Immature natural killer cell (primary cell): ENCODE data around the gene TST. TPM values are rescaled to one million over a fixed set of nuclear protein-coding genes. Genes with fewer than 3 reads are reported as not detected.

Experiments used
- DNase-seq, 3 donors: peaks; one replicate each; pipeline ENCODE4 v3.0.0; 2022; ENCODE audit warnings: mixed read lengths in 1 of 3
- H3K27ac Mint-ChIP-seq, 6 donors: one replicate each; pipeline ENCODE4 v1.8.0; 2020; ENCODE audit warnings: mixed read lengths in 6 of 6, mild to moderate bottlenecking in 5 of 6, inconsistent platforms in 4 of 6, moderate library complexity in 3 of 6
- H3K27me3 Mint-ChIP-seq, 3 donors: one replicate each; pipeline ENCODE4 v1.8.0; 2020 to 2021; ENCODE audit warnings: low read depth in 3 of 3, mild to moderate bottlenecking in 3 of 3, mixed read lengths in 3 of 3, moderate library complexity in 3 of 3, inconsistent platforms in 1 of 3
- H3K36me3 Mint-ChIP-seq, 3 donors: one replicate each; pipeline ENCODE4 v1.8.0; 2020; ENCODE audit warnings: mixed read lengths in 3 of 3, inconsistent platforms in 2 of 3, mild to moderate bottlenecking in 2 of 3
- H3K4me1 Mint-ChIP-seq, 2 donors: one replicate each; pipeline ENCODE4 v1.8.0; 2020; ENCODE audit warnings: inconsistent platforms in 2 of 2, mild to moderate bottlenecking in 2 of 2, mixed read lengths in 2 of 2, moderate library complexity in 1 of 2
- H3K4me3 Mint-ChIP-seq, 5 donors: one replicate each; pipeline ENCODE4 v1.8.0; 2020; ENCODE audit warnings: mild to moderate bottlenecking in 5 of 5, mixed read lengths in 5 of 5, inconsistent platforms in 3 of 5, moderate library complexity in 3 of 5
- H3K9me3 Mint-ChIP-seq, 6 donors: one replicate each; pipeline ENCODE4 v1.8.0; 2020; ENCODE audit warnings: mild to moderate bottlenecking in 6 of 6, mixed read lengths in 6 of 6, inconsistent platforms in 4 of 6, moderate library complexity in 3 of 6
- polyA plus RNA-seq, 3 donors: library from polyadenylated mRNA; unstranded; fragments of 300-500 nt; fragmentation: Illumina TruSeq; gene quantifications; one replicate each; pipeline ENCODE4 v1.2.3, GENCODE V29; 2021

The TST gene
- polyA plus RNA-seq, 3 donors from 2014 or later, result 8.1 to 20.8 (median 8.4) TPM

- no peak for DNase-seq
- Mint-ChIP-seq H3K27me3 (peaks cover 4 to 7% (median 5%) of the 10 kb centered on the region in 3 donors), H3K4me1 (peaks cover 14 to 17% of the 10 kb centered on the region in 2 donors), H3K27ac (no peak overlapping the region), H3K4me3 (no peak overlapping the region), H3K36me3 (no peaks in the 10 kb centered on the region), H3K9me3 (no peaks in the 10 kb centered on the region)
Observed at GRCh38 chr22:37048133-37048532, 28.9 kb upstream of the TST start.

DNA sequence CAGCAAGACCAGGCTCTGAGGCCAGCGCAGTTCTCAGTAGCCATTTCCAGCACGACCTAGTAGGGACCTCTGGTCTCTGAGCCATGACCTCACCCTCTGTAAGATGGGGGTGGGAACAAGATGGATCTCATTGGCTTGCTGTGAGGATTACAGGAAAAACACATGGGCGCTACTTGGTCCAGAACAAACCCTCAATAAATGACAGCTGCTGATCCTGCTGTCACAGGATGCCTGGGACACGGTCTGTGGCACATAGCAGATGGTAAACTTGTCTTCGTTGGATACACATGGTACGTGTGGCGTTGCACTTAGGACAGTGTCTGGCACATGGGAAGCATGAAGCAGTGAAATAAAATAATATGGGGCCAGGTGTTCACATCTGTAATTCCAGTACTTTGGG, 27.8 kb upstream of the TST start:
- Mint-ChIP-seq H3K4me3 (no peak overlapping the region), H3K27me3 (peaks cover 3 to 7% (median 5%) of the 10 kb centered on the region in 3 donors), H3K4me1 (peaks cover 4 to 6% of the 10 kb centered on the region in 2 donors), H3K36me3 (no peaks in the 10 kb centered on the region), H3K9me3 (no peaks in the 10 kb centered on the region), H3K27ac (no peak overlapping the region)
- no peak for DNase-seq

GRCh38 chr22:37046589-37046988, 27.3 kb upstream of the TST start:
- Mint-ChIP-seq H3K36me3 (no peaks in the 10 kb centered on the region), H3K4me1 (peaks cover 4 to 6% of the 10 kb centered on the region in 2 donors), H3K27ac (no peak overlapping the region), H3K27me3 (peaks cover 3 to 7% (median 5%) of the 10 kb centered on the region in 3 donors), H3K9me3 (no peaks in the 10 kb centered on the region), H3K4me3 (no peak overlapping the region)
- DNase-seq, result no peak

- no peaks in the 10 kb centered on the region for H3K9me3 Mint-ChIP-seq
- H3K4me3 Mint-ChIP-seq, result no peak overlapping the region
- H3K4me1 Mint-ChIP-seq, result peaks cover under 1 to 3% of the 10 kb centered on the region in 2 donors
- no peak overlapping the region for H3K27ac Mint-ChIP-seq
- H3K27me3 Mint-ChIP-seq, result peaks cover 1 to 7% (median 5%) of the 10 kb centered on the region in 3 donors
- H3K36me3 Mint-ChIP-seq, result no peaks in the 10 kb centered on the region
- no peak for DNase-seq
Observed at GRCh38 chr22:37045958-37046357, 26.7 kb upstream of the TST start.

DNA sequence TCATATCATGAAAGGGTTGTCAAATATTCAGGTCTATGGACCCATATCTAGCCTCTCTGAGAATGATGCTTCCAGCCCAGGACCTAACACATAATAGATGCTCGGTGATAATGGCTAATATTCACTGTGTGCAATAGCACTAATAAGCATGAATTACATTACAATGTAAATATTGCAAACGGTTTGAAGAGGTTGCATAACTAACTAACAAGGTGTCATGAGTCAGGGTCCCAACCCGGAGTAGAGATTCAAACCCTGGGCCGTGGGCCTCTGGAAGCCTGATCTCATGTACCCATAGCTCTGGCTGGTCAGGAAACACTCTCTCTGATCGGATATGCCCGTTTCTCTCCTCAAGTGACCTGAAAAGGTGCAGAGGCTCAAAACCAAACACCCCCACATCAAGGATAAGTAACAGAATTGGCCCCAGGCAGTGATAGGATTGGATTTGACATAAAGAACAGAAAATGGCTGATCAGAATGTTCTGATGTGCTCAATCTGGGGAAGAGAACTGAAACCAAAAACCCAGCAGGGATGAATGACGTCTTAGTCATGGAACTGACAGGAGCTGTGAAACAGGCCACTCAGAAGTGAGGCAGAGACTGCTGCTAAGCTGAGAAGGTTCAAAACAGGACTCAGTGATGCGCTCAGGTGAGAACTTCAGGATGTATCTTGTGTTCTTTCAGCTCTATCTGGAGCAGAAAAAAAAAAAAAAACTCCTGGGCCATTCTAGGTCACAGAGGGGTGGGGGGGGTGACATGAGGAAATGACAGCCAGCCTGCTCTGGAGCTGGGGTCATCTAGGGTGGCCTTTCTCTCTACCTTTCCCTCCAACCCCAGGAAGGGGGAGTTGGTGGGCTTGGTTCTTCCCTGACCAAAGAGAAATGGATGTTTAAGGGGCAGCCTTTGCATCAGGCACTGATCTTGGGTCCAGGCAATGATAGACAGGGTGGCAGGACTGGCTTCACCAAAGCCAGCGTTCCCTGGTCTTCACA, 25.7 kb upstream of the TST start:
- H3K27ac Mint-ChIP-seq, result no peak overlapping the region

GRCh38 chr22:37043828-37044538, 24.7 kb upstream of the TST start:
- Mint-ChIP-seq H3K27ac (no peak overlapping the region), H3K4me3 (no peak overlapping the region), H3K36me3 (no peaks in the 10 kb centered on the region), H3K4me1 (no peaks in the 10 kb centered on the region), H3K9me3 (no peaks in the 10 kb centered on the region), H3K27me3 (peaks cover 1 to 9% (median 4%) of the 10 kb centered on the region in 3 donors)
- DNase-seq, result peak; percentile 16 to 32 (median 17)

More for the DNA sequence above, 25.7 kb upstream of the TST start:
- Mint-ChIP-seq H3K36me3 (no peaks in the 10 kb centered on the region), H3K4me3 (no peak overlapping the region), H3K9me3 (no peaks in the 10 kb centered on the region), H3K27me3 (peaks cover 1 to 9% (median 2%) of the 10 kb centered on the region in 3 donors), H3K4me1 (no peaks in the 10 kb centered on the region)
- DNase-seq, result no peak

DNA sequence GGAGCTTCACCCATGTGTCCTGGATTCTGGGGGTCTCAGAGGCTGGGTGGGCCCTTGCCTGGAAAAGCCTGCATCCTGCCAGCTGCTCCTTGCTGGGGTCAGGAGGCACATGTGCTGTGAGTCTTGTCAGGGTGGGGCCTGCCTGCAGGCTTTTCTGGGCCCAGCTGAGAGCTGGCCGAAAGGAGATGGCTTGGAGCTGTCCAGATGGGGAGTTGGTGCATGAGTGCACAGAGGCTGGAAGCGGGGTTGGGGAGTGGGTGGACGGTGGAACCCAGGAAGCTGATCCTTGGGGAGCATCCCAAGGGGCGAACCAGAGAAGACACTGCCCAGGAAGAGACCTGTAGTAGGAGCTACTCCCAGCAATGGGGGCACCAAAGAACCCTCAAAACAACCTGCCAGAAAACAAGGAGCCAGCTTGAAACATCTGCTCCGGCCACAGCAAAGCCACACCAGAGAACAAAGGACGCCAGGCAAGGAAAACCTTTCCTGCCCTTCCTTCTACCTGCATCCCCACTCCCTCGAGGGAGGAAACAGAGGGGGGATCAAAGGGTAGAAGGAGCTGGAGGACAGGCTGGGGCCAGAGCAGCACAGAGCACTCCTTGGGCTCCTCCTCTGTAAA, 24.1 kb upstream of the TST start:
- Mint-ChIP-seq H3K4me3 (no peak overlapping the region), H3K27me3 (peaks cover 1 to 9% (median 4%) of the 10 kb centered on the region in 3 donors), H3K9me3 (no peaks in the 10 kb centered on the region), H3K36me3 (no peaks in the 10 kb centered on the region), H3K4me1 (no peaks in the 10 kb centered on the region), H3K27ac (no peak overlapping the region)
- DNase-seq, result no peak

GRCh38 chr22:37039466-37039865, 20.2 kb upstream of the TST start:
- Mint-ChIP-seq H3K9me3 (no peaks in the 10 kb centered on the region), H3K4me3 (no peak overlapping the region), H3K4me1 (no peaks in the 10 kb centered on the region), H3K36me3 (no peaks in the 10 kb centered on the region), H3K27ac (no peak overlapping the region), H3K27me3 (peaks cover 2 to 11% (median 2%) of the 10 kb centered on the region in 3 donors)
- no peak for DNase-seq

DNA sequence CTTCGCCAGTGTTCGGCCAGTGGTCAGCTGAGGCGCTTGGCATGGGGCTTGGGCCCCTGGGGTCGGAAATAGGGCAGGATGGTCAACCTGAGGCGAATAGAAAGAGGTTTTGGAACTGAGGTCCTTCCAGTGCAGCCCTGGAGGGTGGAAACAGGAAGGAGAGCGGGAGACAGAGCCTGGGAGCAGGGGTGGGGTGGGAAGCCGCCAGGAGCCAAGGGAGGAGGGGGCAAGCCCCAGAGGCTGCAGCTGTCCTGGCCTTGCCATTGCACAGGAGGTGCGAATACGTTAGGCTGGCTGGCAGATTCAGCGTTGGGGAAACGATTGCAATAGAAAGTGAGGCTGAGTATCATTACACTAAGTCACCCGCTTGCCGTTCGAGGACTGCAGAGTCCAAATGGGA, 18.4 kb upstream of the TST start:
- Mint-ChIP-seq H3K36me3 (no peaks in the 10 kb centered on the region), H3K4me1 (no peaks in the 10 kb centered on the region), H3K27me3 (peaks cover 2 to 8% (median 2%) of the 10 kb centered on the region in 3 donors), H3K27ac (no peak overlapping the region), H3K4me3 (no peak overlapping the region), H3K9me3 (no peaks in the 10 kb centered on the region)
- DNase-seq, result no peak

GRCh38 chr22:37036655-37037377, 17.6 kb upstream of the TST start:
- Mint-ChIP-seq H3K36me3 (no peaks in the 10 kb centered on the region), H3K4me3 (no peak overlapping the region), H3K4me1 (no peaks in the 10 kb centered on the region), H3K9me3 (no peaks in the 10 kb centered on the region), H3K27me3 (peaks cover 2 to 6% (median 2%) of the 10 kb centered on the region in 3 donors), H3K27ac (no peak overlapping the region)
- DNase-seq, result no peak

DNA sequence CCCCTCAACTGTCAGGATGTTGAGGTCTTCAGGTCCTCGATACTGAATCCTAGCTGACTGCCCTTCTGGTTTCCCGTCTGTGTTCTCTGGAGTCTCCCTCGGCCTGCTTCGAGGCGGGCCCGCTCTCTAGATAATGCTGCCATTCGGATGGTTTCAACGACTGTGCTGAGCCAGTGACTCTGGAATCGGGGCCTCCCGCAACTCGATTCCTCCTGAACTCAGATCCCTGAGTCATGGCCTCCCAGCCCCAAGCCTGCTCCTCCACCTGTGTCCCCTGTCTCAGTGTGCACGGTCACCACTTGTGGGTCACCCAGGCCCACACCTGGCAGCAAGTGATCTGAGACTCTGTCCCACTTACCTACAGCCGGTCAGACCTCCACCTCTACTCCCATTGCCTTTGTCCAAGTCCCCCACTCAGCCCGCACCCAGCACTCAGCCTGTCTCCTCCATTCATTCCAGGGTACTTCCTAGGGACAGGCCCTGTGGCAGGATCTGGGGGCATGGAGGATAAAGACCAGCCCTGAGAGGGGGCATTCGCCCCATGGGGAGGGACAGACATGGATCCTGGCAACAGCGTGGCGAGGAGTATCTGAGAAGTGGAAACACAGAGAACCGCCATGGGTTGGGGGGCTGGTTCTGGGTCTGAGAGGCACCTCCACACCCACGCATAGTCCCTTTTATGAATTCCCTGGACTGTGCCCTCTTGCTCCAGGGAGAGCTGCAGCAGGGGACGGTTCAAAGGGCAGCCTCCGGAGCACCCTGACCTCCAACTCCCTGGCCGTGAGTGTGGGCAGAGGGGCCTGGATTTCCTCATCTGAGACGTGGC, 14.6 kb upstream of the TST start:
- Mint-ChIP-seq H3K4me3 (no peak overlapping the region), H3K36me3 (no peaks in the 10 kb centered on the region), H3K9me3 (no peaks in the 10 kb centered on the region), H3K27ac (no peak overlapping the region), H3K4me1 (no peaks in the 10 kb centered on the region), H3K27me3 (peaks cover 0 to 3% (median 3%) of the 10 kb centered on the region in 3 donors)
- DNase-seq, result no peak

GRCh38 chr22:37032535-37033460, 13.6 kb upstream of the TST start:
- peaks cover 1 to 3% (median 3%) of the 10 kb centered on the region in 3 donors for H3K27me3 Mint-ChIP-seq
- H3K9me3 Mint-ChIP-seq, result no peaks in the 10 kb centered on the region
- no peak for DNase-seq
- H3K4me3 Mint-ChIP-seq, result no peak overlapping the region
- no peaks in the 10 kb centered on the region for H3K36me3 Mint-ChIP-seq
- H3K27ac Mint-ChIP-seq, result no peak overlapping the region
- no peaks in the 10 kb centered on the region for H3K4me1 Mint-ChIP-seq
